ENCODE results near the gene KRT222.

The KRT222 gene

GRCh38 chr17:40612599-40613244 is 52.3 kb downstream of the KRT222 start:
- DNase-seq (ENCODE audit: low read depth), result no peak
- no peak for TF ChIP-seq CTCF (IDR thresholded peaks at IDR 0.05; ENCODE audit: low read depth, low read length, missing control alignments)
- H3K4me3 ChIP-seq (ENCODE audit: low read depth, low read length), result no peak overlapping the region

- TF ChIP-seq CTCF (IDR thresholded peaks at IDR 0.05; ENCODE audit: low read depth, low read length, missing control alignments), result no peak
- no peak overlapping the region for H3K4me3 ChIP-seq (ENCODE audit: low read depth, low read length)
- no peak for DNase-seq (ENCODE audit: low read depth)
Observed at GRCh38 chr17:40611840-40612474, 53.0 kb downstream of the KRT222 start.

- no peak for DNase-seq (ENCODE audit: low read depth)
- no peak for TF ChIP-seq CTCF (IDR thresholded peaks at IDR 0.05; ENCODE audit: low read depth, low read length, missing control alignments)
- no peak overlapping the region for H3K4me3 ChIP-seq (ENCODE audit: low read depth, low read length)
Observed at GRCh38 chr17:40610359-40610758, 54.6 kb downstream of the KRT222 start.

- TF ChIP-seq CTCF (IDR thresholded peaks at IDR 0.05; ENCODE audit: low read depth, low read length, missing control alignments), result no peak
- H3K4me3 ChIP-seq (ENCODE audit: low read depth, low read length), result no peak overlapping the region
- no peak for DNase-seq (ENCODE audit: low read depth)
Observed at GRCh38 chr17:40608061-40608581, 56.9 kb downstream of the KRT222 start.

- no peak for DNase-seq (ENCODE audit: low read depth)
- H3K4me3 ChIP-seq (ENCODE audit: low read depth, low read length), result no peak overlapping the region
- TF ChIP-seq CTCF (IDR thresholded peaks at IDR 0.05; ENCODE audit: low read depth, low read length, missing control alignments), result no peak
Observed at GRCh38 chr17:40607641-40608040, 57.3 kb downstream of the KRT222 start.

- DNase-seq (ENCODE audit: low read depth), result no peak
- H3K4me3 ChIP-seq (ENCODE audit: low read depth, low read length), result no peak overlapping the region
- TF ChIP-seq CTCF (IDR thresholded peaks at IDR 0.05; ENCODE audit: low read depth, low read length, missing control alignments), result no peak
Observed at GRCh38 chr17:40606548-40607353, 58.2 kb downstream of the KRT222 start.

Data from GM12864 (cell line).